A549 (cell line): Measurements from ENCODE around the gene TMEM182.

Source experiments
- BHLHE40 ChIP-seq: IDR thresholded peaks from 2 replicates; pipeline ENCODE4 v1.6.1; 2012; ENCODE audit warnings: low read depth, low read length, inconsistent platforms
- CEBPB ChIP-seq, 2 experiments: fragments of >200 bp in 1 of 2; sonication (Bioruptor Twin) in 1 of 2; formaldehyde crosslinking in 1 of 2; IDR thresholded peaks; 2 replicates each; pipeline ENCODE4 v1.6.1; 2012 to 2016
- CHD2 ChIP-seq: fragments of 150-350 bp; IDR thresholded peaks from 2 replicates; pipeline ENCODE4 v1.6.1; 2014; ENCODE audit warnings: low read length; ENCODE audit not compliant: partially characterized antibody
- EP300 ChIP-seq, 2 experiments: fragments of >200 bp; sonication (Bioruptor Twin); formaldehyde crosslinking; IDR thresholded peaks; 2 replicates in 1 of 2; 3 replicates in 1 of 2; pipeline ENCODE4 v1.6.1; 2016 to 2017
- KDM1A ChIP-seq: fragments of 200-600 bp; sonication (generic); IDR thresholded peaks from 2 replicates; pipeline ENCODE4 v1.6.1; 2016; ENCODE audit warnings: low read depth, mild to moderate bottlenecking
- POLR2A ChIP-seq: IDR thresholded peaks from 2 replicates; pipeline ENCODE4 v1.6.1; 2012; ENCODE audit warnings: mild to moderate bottlenecking, low read length
- RAD21 ChIP-seq, 2 experiments: fragments of >200 bp in 1 of 2; sonication (Bioruptor Twin) in 1 of 2; formaldehyde crosslinking in 1 of 2; IDR thresholded peaks in 1 of 2; conservative IDR thresholded peaks in 1 of 2; 2 replicates in 1 of 2; 3 replicates in 1 of 2; pipeline ENCODE4 v1.6.1; 2012 to 2018; ENCODE audit warnings: inconsistent platforms in 1 of 2
- RFX5 ChIP-seq: fragments of 450-650 bp; IDR thresholded peaks from 2 replicates; pipeline ENCODE4 v1.7.1; 2014; ENCODE audit warnings: antibody characterized with exemption, mild to moderate bottlenecking, moderate library complexity
- ZFP36 ChIP-seq: fragments of 450-650 bp; IDR thresholded peaks from 2 replicates; pipeline ENCODE4 v1.6.1; 2014; ENCODE audit warnings: borderline replicate concordance; ENCODE audit not compliant: partially characterized antibody
- ZSCAN20 ChIP-seq: fragments of 250-450 bp; sonication (Bioruptor Pico); IDR thresholded peaks from 2 replicates; pipeline ENCODE4 v1.8.0; 2022; ENCODE audit warnings: mild to moderate bottlenecking, moderate library complexity
- TF ChIP-seq, protein P1 (sequence below): fragments of 200-600 bp; sonication (generic); IDR thresholded peaks from 2 replicates; pipeline ENCODE4 v1.6.1; 2016; ENCODE audit warnings: antibody characterized with exemption, mild to moderate bottlenecking, moderate library complexity
- TF ChIP-seq, protein P2 (sequence below): fragments of >200 bp; sonication (Bioruptor Twin); formaldehyde crosslinking; IDR thresholded peaks from 3 replicates; pipeline ENCODE4 v1.5.1; 2016
- TF ChIP-seq, protein P3 (sequence below): fragments of >200 bp; sonication (Bioruptor Twin); formaldehyde crosslinking; IDR thresholded peaks from 3 replicates; pipeline ENCODE4 v1.6.1; 2016

DNA sequence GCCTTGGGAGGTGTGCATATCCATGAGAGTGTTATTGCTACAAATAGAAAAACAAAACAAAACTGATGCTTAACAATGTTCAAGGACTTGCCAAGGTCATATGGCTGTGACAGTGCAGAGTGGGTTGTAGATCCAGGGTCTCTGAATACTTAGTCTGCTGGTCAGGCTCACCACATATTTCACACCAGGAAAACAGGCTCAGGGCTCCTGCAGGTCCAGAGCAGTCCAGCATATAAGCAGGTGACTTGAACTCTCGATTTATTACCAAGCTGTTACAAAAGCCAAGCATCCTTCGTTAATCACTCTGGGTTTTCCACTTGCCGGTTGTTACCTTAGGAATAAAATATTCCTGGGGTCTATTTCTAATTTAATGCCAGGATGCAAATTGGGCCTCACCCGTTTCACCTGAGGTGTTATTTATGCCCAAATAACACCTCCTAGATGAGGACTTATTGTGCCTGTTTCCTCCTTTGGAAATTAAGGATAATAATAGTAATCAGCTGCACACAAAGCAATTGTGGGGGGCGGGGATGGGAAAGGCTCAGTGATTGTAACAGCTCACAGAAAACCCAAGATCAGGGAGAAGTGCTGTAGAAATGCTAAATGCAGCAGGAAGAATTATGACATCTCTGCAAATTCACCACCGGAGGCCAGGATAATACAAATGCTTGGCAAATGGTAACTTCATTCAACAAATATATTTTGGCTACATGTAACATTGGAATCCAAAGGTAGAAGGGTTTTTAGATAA is 72.9 kb downstream of the TMEM182 start:
- TF ChIP-seq EP300 (IDR thresholded peaks at IDR 0.05) = no peak
- TF ChIP-seq, protein P1, sequence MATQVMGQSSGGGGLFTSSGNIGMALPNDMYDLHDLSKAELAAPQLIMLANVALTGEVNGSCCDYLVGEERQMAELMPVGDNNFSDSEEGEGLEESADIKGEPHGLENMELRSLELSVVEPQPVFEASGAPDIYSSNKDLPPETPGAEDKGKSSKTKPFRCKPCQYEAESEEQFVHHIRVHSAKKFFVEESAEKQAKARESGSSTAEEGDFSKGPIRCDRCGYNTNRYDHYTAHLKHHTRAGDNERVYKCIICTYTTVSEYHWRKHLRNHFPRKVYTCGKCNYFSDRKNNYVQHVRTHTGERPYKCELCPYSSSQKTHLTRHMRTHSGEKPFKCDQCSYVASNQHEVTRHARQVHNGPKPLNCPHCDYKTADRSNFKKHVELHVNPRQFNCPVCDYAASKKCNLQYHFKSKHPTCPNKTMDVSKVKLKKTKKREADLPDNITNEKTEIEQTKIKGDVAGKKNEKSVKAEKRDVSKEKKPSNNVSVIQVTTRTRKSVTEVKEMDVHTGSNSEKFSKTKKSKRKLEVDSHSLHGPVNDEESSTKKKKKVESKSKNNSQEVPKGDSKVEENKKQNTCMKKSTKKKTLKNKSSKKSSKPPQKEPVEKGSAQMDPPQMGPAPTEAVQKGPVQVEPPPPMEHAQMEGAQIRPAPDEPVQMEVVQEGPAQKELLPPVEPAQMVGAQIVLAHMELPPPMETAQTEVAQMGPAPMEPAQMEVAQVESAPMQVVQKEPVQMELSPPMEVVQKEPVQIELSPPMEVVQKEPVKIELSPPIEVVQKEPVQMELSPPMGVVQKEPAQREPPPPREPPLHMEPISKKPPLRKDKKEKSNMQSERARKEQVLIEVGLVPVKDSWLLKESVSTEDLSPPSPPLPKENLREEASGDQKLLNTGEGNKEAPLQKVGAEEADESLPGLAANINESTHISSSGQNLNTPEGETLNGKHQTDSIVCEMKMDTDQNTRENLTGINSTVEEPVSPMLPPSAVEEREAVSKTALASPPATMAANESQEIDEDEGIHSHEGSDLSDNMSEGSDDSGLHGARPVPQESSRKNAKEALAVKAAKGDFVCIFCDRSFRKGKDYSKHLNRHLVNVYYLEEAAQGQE = no peak
- TF ChIP-seq POLR2A = no peak
- TF ChIP-seq, protein P2, sequence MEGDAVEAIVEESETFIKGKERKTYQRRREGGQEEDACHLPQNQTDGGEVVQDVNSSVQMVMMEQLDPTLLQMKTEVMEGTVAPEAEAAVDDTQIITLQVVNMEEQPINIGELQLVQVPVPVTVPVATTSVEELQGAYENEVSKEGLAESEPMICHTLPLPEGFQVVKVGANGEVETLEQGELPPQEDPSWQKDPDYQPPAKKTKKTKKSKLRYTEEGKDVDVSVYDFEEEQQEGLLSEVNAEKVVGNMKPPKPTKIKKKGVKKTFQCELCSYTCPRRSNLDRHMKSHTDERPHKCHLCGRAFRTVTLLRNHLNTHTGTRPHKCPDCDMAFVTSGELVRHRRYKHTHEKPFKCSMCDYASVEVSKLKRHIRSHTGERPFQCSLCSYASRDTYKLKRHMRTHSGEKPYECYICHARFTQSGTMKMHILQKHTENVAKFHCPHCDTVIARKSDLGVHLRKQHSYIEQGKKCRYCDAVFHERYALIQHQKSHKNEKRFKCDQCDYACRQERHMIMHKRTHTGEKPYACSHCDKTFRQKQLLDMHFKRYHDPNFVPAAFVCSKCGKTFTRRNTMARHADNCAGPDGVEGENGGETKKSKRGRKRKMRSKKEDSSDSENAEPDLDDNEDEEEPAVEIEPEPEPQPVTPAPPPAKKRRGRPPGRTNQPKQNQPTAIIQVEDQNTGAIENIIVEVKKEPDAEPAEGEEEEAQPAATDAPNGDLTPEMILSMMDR = no peak
- no peak for TF ChIP-seq ZFP36
- no peak for TF ChIP-seq CHD2
- no peak for TF ChIP-seq ZSCAN20 (CRISPR knock-in tag)
- TF ChIP-seq, protein P3, sequence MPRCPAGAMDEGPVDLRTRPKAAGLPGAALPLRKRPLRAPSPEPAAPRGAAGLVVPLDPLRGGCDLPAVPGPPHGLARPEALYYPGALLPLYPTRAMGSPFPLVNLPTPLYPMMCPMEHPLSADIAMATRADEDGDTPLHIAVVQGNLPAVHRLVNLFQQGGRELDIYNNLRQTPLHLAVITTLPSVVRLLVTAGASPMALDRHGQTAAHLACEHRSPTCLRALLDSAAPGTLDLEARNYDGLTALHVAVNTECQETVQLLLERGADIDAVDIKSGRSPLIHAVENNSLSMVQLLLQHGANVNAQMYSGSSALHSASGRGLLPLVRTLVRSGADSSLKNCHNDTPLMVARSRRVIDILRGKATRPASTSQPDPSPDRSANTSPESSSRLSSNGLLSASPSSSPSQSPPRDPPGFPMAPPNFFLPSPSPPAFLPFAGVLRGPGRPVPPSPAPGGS = no peak
- no peak for TF ChIP-seq RAD21 (conservative IDR thresholded peaks at IDR 0.05 in 1 of 2, IDR thresholded peaks at IDR 0.05 in 1 of 2)
- no peak for TF ChIP-seq BHLHE40
- no peak for TF ChIP-seq RFX5
- TF ChIP-seq CEBPB (IDR thresholded peaks at IDR 0.05) = no peak
- TF ChIP-seq KDM1A = no peak
